HL-60 (cell line): ENCODE results near the gene ZIC4.

Source experiments
- GABPA ChIP-seq: IDR thresholded peaks from 2 replicates; pipeline ENCODE4 v1.6.1; 2012; ENCODE audit warnings: low read depth
- TF ChIP-seq, protein P1 (sequence below): IDR thresholded peaks from one replicate; pipeline ENCODE4 v1.5.1; 2011; ENCODE audit warnings: low read length, control low read depth, inconsistent platforms; ENCODE audit not compliant: insufficient read depth
- TF ChIP-seq, protein P2 (sequence below): IDR thresholded peaks from 2 replicates; pipeline ENCODE4 v1.6.1; 2012; ENCODE audit warnings: low read depth; ENCODE audit not compliant: insufficient replicate concordance

GRCh38 chr3:147384210-147385058 is 21.9 kb downstream of the ZIC4 start:
- TF ChIP-seq, protein P1, sequence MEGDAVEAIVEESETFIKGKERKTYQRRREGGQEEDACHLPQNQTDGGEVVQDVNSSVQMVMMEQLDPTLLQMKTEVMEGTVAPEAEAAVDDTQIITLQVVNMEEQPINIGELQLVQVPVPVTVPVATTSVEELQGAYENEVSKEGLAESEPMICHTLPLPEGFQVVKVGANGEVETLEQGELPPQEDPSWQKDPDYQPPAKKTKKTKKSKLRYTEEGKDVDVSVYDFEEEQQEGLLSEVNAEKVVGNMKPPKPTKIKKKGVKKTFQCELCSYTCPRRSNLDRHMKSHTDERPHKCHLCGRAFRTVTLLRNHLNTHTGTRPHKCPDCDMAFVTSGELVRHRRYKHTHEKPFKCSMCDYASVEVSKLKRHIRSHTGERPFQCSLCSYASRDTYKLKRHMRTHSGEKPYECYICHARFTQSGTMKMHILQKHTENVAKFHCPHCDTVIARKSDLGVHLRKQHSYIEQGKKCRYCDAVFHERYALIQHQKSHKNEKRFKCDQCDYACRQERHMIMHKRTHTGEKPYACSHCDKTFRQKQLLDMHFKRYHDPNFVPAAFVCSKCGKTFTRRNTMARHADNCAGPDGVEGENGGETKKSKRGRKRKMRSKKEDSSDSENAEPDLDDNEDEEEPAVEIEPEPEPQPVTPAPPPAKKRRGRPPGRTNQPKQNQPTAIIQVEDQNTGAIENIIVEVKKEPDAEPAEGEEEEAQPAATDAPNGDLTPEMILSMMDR = no peak
- TF ChIP-seq, protein P2, sequence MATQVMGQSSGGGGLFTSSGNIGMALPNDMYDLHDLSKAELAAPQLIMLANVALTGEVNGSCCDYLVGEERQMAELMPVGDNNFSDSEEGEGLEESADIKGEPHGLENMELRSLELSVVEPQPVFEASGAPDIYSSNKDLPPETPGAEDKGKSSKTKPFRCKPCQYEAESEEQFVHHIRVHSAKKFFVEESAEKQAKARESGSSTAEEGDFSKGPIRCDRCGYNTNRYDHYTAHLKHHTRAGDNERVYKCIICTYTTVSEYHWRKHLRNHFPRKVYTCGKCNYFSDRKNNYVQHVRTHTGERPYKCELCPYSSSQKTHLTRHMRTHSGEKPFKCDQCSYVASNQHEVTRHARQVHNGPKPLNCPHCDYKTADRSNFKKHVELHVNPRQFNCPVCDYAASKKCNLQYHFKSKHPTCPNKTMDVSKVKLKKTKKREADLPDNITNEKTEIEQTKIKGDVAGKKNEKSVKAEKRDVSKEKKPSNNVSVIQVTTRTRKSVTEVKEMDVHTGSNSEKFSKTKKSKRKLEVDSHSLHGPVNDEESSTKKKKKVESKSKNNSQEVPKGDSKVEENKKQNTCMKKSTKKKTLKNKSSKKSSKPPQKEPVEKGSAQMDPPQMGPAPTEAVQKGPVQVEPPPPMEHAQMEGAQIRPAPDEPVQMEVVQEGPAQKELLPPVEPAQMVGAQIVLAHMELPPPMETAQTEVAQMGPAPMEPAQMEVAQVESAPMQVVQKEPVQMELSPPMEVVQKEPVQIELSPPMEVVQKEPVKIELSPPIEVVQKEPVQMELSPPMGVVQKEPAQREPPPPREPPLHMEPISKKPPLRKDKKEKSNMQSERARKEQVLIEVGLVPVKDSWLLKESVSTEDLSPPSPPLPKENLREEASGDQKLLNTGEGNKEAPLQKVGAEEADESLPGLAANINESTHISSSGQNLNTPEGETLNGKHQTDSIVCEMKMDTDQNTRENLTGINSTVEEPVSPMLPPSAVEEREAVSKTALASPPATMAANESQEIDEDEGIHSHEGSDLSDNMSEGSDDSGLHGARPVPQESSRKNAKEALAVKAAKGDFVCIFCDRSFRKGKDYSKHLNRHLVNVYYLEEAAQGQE = no peak
- no peak for TF ChIP-seq GABPA
